ENCODE results near the gene BMP10.
A peak's percentile ranks its signal among the peaks of the same experiment; 100 is the strongest.

The BMP10 gene

GRCh38 chr2:68905116-68905515 lies 33.9 kb upstream of the BMP10 start:
- H3K4me1 ChIP-seq (ENCODE audit: control insufficient read depth, low read length), result peaks cover 32% of the 10 kb centered on the region
- H3K79me2 ChIP-seq (ENCODE audit: control insufficient read depth, low read length), result no peaks in the 10 kb centered on the region
- no peak overlapping the region for H3K27ac ChIP-seq (ENCODE audit: low read depth, low read length)
- no peaks in the 10 kb centered on the region for H3F3A ChIP-seq (ENCODE audit: control insufficient read depth, insufficient read depth)
- H3K4me3 ChIP-seq (ENCODE audit: low read length), result no peak overlapping the region
- H3K27me3 ChIP-seq (ENCODE audit: control insufficient read depth, low read length), result no peaks in the 10 kb centered on the region
- no peaks in the 10 kb centered on the region for H3K9me2 ChIP-seq (replicated peaks; ENCODE audit: control insufficient read depth, low read length)
- H3K36me3 ChIP-seq (ENCODE audit: control insufficient read depth, low read length), result peaks cover 10% of the 10 kb centered on the region
- TF ChIP-seq CTCF (IDR thresholded peaks at IDR 0.05; ENCODE audit: low read depth, low read length, poor library complexity, severe bottlenecking) (no peak), EZH2phosphoT487 (IDR thresholded peaks at IDR 0.05; ENCODE audit: borderline replicate concordance, low read length) (no peak)
- H3K9me3 ChIP-seq (ENCODE audit: control insufficient read depth, insufficient read depth, low read length), result no peaks in the 10 kb centered on the region; the same call in 1 of the 2 replicates
- H3K4me2 ChIP-seq (ENCODE audit: low read length), result no peak overlapping the region
- H4K20me1 ChIP-seq (ENCODE audit: control insufficient read depth, insufficient read depth, low read depth, low read length), result no peaks in the 10 kb centered on the region

GRCh38 chr2:68901561-68901960 lies 30.4 kb upstream of the BMP10 start:
- no peaks in the 10 kb centered on the region for H3K36me3 ChIP-seq (ENCODE audit: control insufficient read depth, low read length)
- H3K4me3 ChIP-seq (ENCODE audit: low read length), result no peak overlapping the region
- no peak overlapping the region for H3K4me2 ChIP-seq (ENCODE audit: low read length)
- H3K79me2 ChIP-seq (ENCODE audit: control insufficient read depth, low read length), result no peaks in the 10 kb centered on the region
- no peaks in the 10 kb centered on the region; the same call in 1 of the 2 replicates for H3K9me3 ChIP-seq (ENCODE audit: control insufficient read depth, insufficient read depth, low read length)
- H3K9me2 ChIP-seq (replicated peaks; ENCODE audit: control insufficient read depth, low read length), result no peaks in the 10 kb centered on the region
- TF ChIP-seq EZH2phosphoT487 (IDR thresholded peaks at IDR 0.05; ENCODE audit: borderline replicate concordance, low read length) (no peak), CTCF (IDR thresholded peaks at IDR 0.05; ENCODE audit: low read depth, low read length, poor library complexity, severe bottlenecking) (no peak)
- no peaks in the 10 kb centered on the region for H4K20me1 ChIP-seq (ENCODE audit: control insufficient read depth, insufficient read depth, low read depth, low read length)
- H3K4me1 ChIP-seq (ENCODE audit: control insufficient read depth, low read length), result peaks cover 4% of the 10 kb centered on the region
- no peak overlapping the region for H3K27ac ChIP-seq (ENCODE audit: low read depth, low read length)
- no peaks in the 10 kb centered on the region for H3F3A ChIP-seq (ENCODE audit: control insufficient read depth, insufficient read depth)
- no peaks in the 10 kb centered on the region for H3K27me3 ChIP-seq (ENCODE audit: control insufficient read depth, low read length)

GRCh38 chr2:68901199-68901514 lies 30.0 kb upstream of the BMP10 start:
- peaks cover under 1% of the 10 kb centered on the region for H3K4me1 ChIP-seq (ENCODE audit: control insufficient read depth, low read length)
- no peaks in the 10 kb centered on the region for H3F3A ChIP-seq (ENCODE audit: control insufficient read depth, insufficient read depth)

More at GRCh38 chr2:68901199-68901514, 30.0 kb upstream of the BMP10 start:
- Histone ChIP-seq H3K79me2 (ENCODE audit: control insufficient read depth, low read length) (no peaks in the 10 kb centered on the region), H3K9me2 (replicated peaks; ENCODE audit: control insufficient read depth, low read length) (no peaks in the 10 kb centered on the region), H3K27me3 (ENCODE audit: control insufficient read depth, low read length) (no peaks in the 10 kb centered on the region), H3K27ac (ENCODE audit: low read depth, low read length) (no peak overlapping the region), H3K4me2 (ENCODE audit: low read length) (no peak overlapping the region), H3K9me3 (ENCODE audit: control insufficient read depth, insufficient read depth, low read length) (no peaks in the 10 kb centered on the region; the same call in 1 of the 2 replicates), H3K36me3 (ENCODE audit: control insufficient read depth, low read length) (no peaks in the 10 kb centered on the region), H4K20me1 (ENCODE audit: control insufficient read depth, insufficient read depth, low read depth, low read length) (no peaks in the 10 kb centered on the region), H3K4me3 (ENCODE audit: low read length) (no peak overlapping the region)
- peak; percentile 26 for TF ChIP-seq CTCF (IDR thresholded peaks at IDR 0.05; ENCODE audit: low read depth, low read length, poor library complexity, severe bottlenecking)
- no peak for TF ChIP-seq EZH2phosphoT487 (IDR thresholded peaks at IDR 0.05; ENCODE audit: borderline replicate concordance, low read length)

All from DOHH2 (cell line).